CD4-positive, alpha-beta T cell treated with Interleukin-17A for 1 hour (primary cell): ENCODE data around the gene GTF2IRD2.
A peak's percentile ranks its signal among the peaks of the same experiment; 100 is the strongest.
"Not testable (repeated sequence)": the region's sequence is repeated elsewhere in the genome, so short reads cannot be mapped to it uniquely, and the experiment has no call there.

ENCODE experiments used
- DNase-seq: peaks from one replicate; pipeline ENCODE4 v3.0.0-alpha.2; 2020

Gene GTF2IRD2

GRCh38 chr7:74850833-74851721 lies at the start of gene GTF2IRD2:
Gene GTF2IRD2, minus strand, starts transcription at chr7:74851605. Its CDS starts 15,227 bp downstream, at chr7:74836378.
- not testable (repeated sequence) for DNase-seq

- peak; percentile 86 for DNase-seq
Measured at GRCh38 chr7:74890158-74891123, 39.0 kb upstream of the GTF2IRD2 start.

GRCh38 chr7:74889518-74890129 lies 38.2 kb upstream of the GTF2IRD2 start:
- not testable (repeated sequence) for DNase-seq

GRCh38 chr7:74885295-74885694 lies 33.9 kb upstream of the GTF2IRD2 start:
- not testable (repeated sequence) for DNase-seq

- not testable (repeated sequence) for DNase-seq
Measured at GRCh38 chr7:74882110-74882509, 30.7 kb upstream of the GTF2IRD2 start.

GRCh38 chr7:74874748-74875512 lies 23.5 kb upstream of the GTF2IRD2 start:
- DNase-seq, result not testable (repeated sequence)

GRCh38 chr7:74874104-74874747 lies 22.8 kb upstream of the GTF2IRD2 start:
- DNase-seq, result not testable (repeated sequence)

- not testable (repeated sequence) for DNase-seq
Measured at GRCh38 chr7:74872542-74872941, 21.1 kb upstream of the GTF2IRD2 start.

- DNase-seq, result not testable (repeated sequence)
Measured at GRCh38 chr7:74865777-74866176, 14.4 kb upstream of the GTF2IRD2 start.

- DNase-seq, result not testable (repeated sequence)
Measured at GRCh38 chr7:74849853-74850252, 1.6 kb downstream of the GTF2IRD2 start.

GRCh38 chr7:74830411-74830810 lies 21.0 kb downstream of the GTF2IRD2 start:
- not testable (repeated sequence) for DNase-seq

- DNase-seq, result not testable (repeated sequence)
Measured at GRCh38 chr7:74829959-74830358, 21.4 kb downstream of the GTF2IRD2 start.

GRCh38 chr7:74821259-74821658 lies 30.1 kb downstream of the GTF2IRD2 start:
- not testable (repeated sequence) for DNase-seq

- DNase-seq, result not testable (repeated sequence)
Measured at GRCh38 chr7:74820146-74820805, 31.1 kb downstream of the GTF2IRD2 start.

- not testable (repeated sequence) for DNase-seq
Measured at GRCh38 chr7:74815882-74816281, 35.5 kb downstream of the GTF2IRD2 start.

GRCh38 chr7:74798644-74799043 lies 52.8 kb downstream of the GTF2IRD2 start:
- DNase-seq, result not testable (repeated sequence)

- DNase-seq, result not testable (repeated sequence)
Measured at GRCh38 chr7:74797848-74798622, 53.4 kb downstream of the GTF2IRD2 start.

- not testable (repeated sequence) for DNase-seq
Measured at GRCh38 chr7:74789200-74789736, 62.1 kb downstream of the GTF2IRD2 start.

GRCh38 chr7:74788369-74789150 lies 62.8 kb downstream of the GTF2IRD2 start:
- peak; percentile 98 for DNase-seq
